NK-92 treated with Interleukin-12 subunit alpha and Interleukin-12 subunit beta, amount 100 ng/mL, for 24 hours (cell line): ENCODE data around the gene CAPS2.

ENCODE experiments used
- DNase-seq: peaks from one replicate; lab custom pipeline; 2025; lab: John Stamatoyannopoulos, UW

Gene CAPS2

GRCh38 chr12:75305412-75306332 lies 24.5 kb downstream of the CAPS2 start:
- DNase-seq = no peak

GRCh38 chr12:75302781-75303180 lies 27.3 kb downstream of the CAPS2 start:
- DNase-seq = no peak

- no peak for DNase-seq
Observed at GRCh38 chr12:75302225-75302624, 27.9 kb downstream of the CAPS2 start.

GRCh38 chr12:75294797-75295196 lies 35.3 kb downstream of the CAPS2 start:
- no peak for DNase-seq

GRCh38 chr12:75294336-75294735 lies 35.8 kb downstream of the CAPS2 start:
- no peak for DNase-seq

GRCh38 chr12:75291014-75291413 lies 39.1 kb downstream of the CAPS2 start:
- DNase-seq = no peak

GRCh38 chr12:75289753-75290152 lies 40.4 kb downstream of the CAPS2 start:
- DNase-seq = no peak

- DNase-seq = no peak
Observed at GRCh38 chr12:75288860-75289259, 41.3 kb downstream of the CAPS2 start.

- DNase-seq = no peak
Observed at GRCh38 chr12:75275702-75276101, 54.4 kb downstream of the CAPS2 start.

- DNase-seq = no peak
Observed at GRCh38 chr12:75271576-75271975, 58.5 kb downstream of the CAPS2 start.

GRCh38 chr12:75270157-75270556 lies 60.0 kb downstream of the CAPS2 start:
- no peak for DNase-seq

GRCh38 chr12:75269209-75269608 lies 60.9 kb downstream of the CAPS2 start:
- DNase-seq = no peak

- DNase-seq = no peak
Observed at GRCh38 chr12:75260316-75260715, 69.8 kb downstream of the CAPS2 start.

- no peak for DNase-seq
Observed at GRCh38 chr12:75259143-75259542, 71.0 kb downstream of the CAPS2 start.

GRCh38 chr12:75257510-75257909 lies 72.6 kb downstream of the CAPS2 start:
- no peak for DNase-seq

- no peak for DNase-seq
Observed at GRCh38 chr12:75245108-75245507, 85.0 kb downstream of the CAPS2 start.

- DNase-seq = no peak
Observed at GRCh38 chr12:75239987-75240386, 90.1 kb downstream of the CAPS2 start.

GRCh38 chr12:75236206-75236605 lies 93.9 kb downstream of the CAPS2 start:
- no peak for DNase-seq

GRCh38 chr12:75227132-75227531 lies 103.0 kb downstream of the CAPS2 start:
- DNase-seq = no peak
